HepG2 (cell line): ENCODE data around the gene SNUPN. TPM values are rescaled to one million over a fixed set of nuclear protein-coding genes. Genes with fewer than 3 reads are reported as not detected.

ENCODE experiments used
- CC2D1A ChIP-seq: sonication (generic); formaldehyde crosslinking; IDR thresholded peaks from 2 replicates; pipeline ENCODE4 v1.8.1; 2023; ENCODE audit warnings: mild to moderate bottlenecking, missing genetic modification reagents
- FOXJ3 ChIP-seq: sonication (generic); formaldehyde crosslinking; IDR thresholded peaks from 2 replicates; pipeline ENCODE4 v1.4.0; 2020; ENCODE audit warnings: missing genetic modification reagents, mild to moderate bottlenecking, borderline replicate concordance
- HNF4A ChIP-seq: sonication (generic); formaldehyde crosslinking; IDR thresholded peaks from 2 replicates; pipeline ENCODE4 v1.4.0; 2020; ENCODE audit warnings: missing genetic modification reagents
- HNF4G ChIP-seq, 2 experiments: sonication (generic) in 1 of 2; formaldehyde crosslinking in 1 of 2; IDR thresholded peaks; 2 replicates each; pipeline versions ENCODE4 v1.4.0 to v1.6.1; 2011 to 2020; ENCODE audit warnings: borderline replicate concordance in 2 of 2, low read depth in 2 of 2, mild to moderate bottlenecking in 2 of 2, low read length in 1 of 2, missing genetic modification reagents in 1 of 2, moderate library complexity in 1 of 2
- IKZF5 ChIP-seq: IDR thresholded peaks from 2 replicates; pipeline ENCODE4 v1.6.1; 2018; ENCODE audit warnings: missing genetic modification reagents, mild to moderate bottlenecking, missing compliant biosample characterization
- KDM3A ChIP-seq: IDR thresholded peaks from 2 replicates; pipeline ENCODE4 v1.6.1; 2018; ENCODE audit warnings: low read depth, missing compliant biosample characterization
- MTA1 ChIP-seq: sonication (generic); formaldehyde crosslinking; IDR thresholded peaks from 2 replicates; pipeline ENCODE4 v1.4.0; 2020; ENCODE audit warnings: missing genetic modification reagents, mild to moderate bottlenecking, borderline replicate concordance
- MYPOP ChIP-seq: sonication (generic); formaldehyde crosslinking; IDR thresholded peaks from 2 replicates; pipeline ENCODE4 v1.8.1; 2023; ENCODE audit warnings: mild to moderate bottlenecking, moderate library complexity, missing genetic modification reagents
- NR2F2 ChIP-seq: IDR thresholded peaks from 2 replicates; pipeline ENCODE4 v1.6.1; 2012; ENCODE audit warnings: low read depth, inconsistent platforms, borderline replicate concordance
- PHF21A ChIP-seq: sonication (generic); formaldehyde crosslinking; IDR thresholded peaks from 2 replicates; pipeline ENCODE4 v1.5.0; 2020; ENCODE audit warnings: mild to moderate bottlenecking, missing genetic modification reagents
- POLR2AphosphoS2 ChIP-seq: IDR thresholded peaks from 2 replicates; pipeline ENCODE4 v1.6.1; 2011; ENCODE audit warnings: low read depth, low read length, improper control_type of control experiment
- REPIN1 ChIP-seq: sonication (generic); formaldehyde crosslinking; IDR thresholded peaks from 2 replicates; pipeline ENCODE4 v1.8.0; 2022; ENCODE audit warnings: missing genetic modification reagents, low read depth, mild to moderate bottlenecking, borderline replicate concordance
- SOX5 ChIP-seq: IDR thresholded peaks from 2 replicates; pipeline ENCODE4 v1.6.1; 2016; ENCODE audit warnings: borderline replicate concordance
- ZBTB38 ChIP-seq: sonication (generic); formaldehyde crosslinking; IDR thresholded peaks from 2 replicates; pipeline ENCODE4 v1.5.1; 2020; ENCODE audit warnings: mild to moderate bottlenecking, missing genetic modification reagents
- ZFP1 ChIP-seq: IDR thresholded peaks from 2 replicates; pipeline ENCODE4 v1.6.1; 2016
- ZMYM3 ChIP-seq: sonication (generic); formaldehyde crosslinking; IDR thresholded peaks from 2 replicates; pipeline ENCODE4 v1.5.1; 2020; ENCODE audit warnings: mild to moderate bottlenecking, missing genetic modification reagents
- ZNF296 ChIP-seq: sonication (generic); formaldehyde crosslinking; conservative IDR thresholded peaks from 2 replicates; pipeline ENCODE4 v1.5.0; 2020; ENCODE audit warnings: mild to moderate bottlenecking, missing genetic modification reagents
- ZNF557 ChIP-seq: sonication (generic); formaldehyde crosslinking; IDR thresholded peaks from 2 replicates; pipeline ENCODE4 v1.4.0; 2020; ENCODE audit warnings: missing genetic modification reagents
- ZNF614 ChIP-seq: IDR thresholded peaks from 2 replicates; pipeline ENCODE4 v1.6.1; 2018; ENCODE audit warnings: missing biosample characterization, missing genetic modification reagents, inconsistent platforms, borderline replicate concordance
- ZNF629 ChIP-seq: sonication (generic); formaldehyde crosslinking; conservative IDR thresholded peaks from 2 replicates; pipeline ENCODE4 v1.5.0; 2020; ENCODE audit warnings: missing genetic modification reagents
- polyA plus RNA-seq, 8 experiments: library from polyadenylated mRNA; depleted of rRNA in 3 of 8; stranded (reverse) in 7 of 8; unstranded in 1 of 8; fragments of >200 nt; fragmentation: Illumina TruSeq in 4 of 8; extraction: Trizol in 4 of 8; gene quantifications; 2 replicates each; pipeline versions ENCODE4 v1.2.1 to v1.2.3, GENCODE V29; 2011 to 2016; ENCODE audit warnings: low read depth in 4 of 8, missing spikeins in 1 of 8, mixed read lengths in 1 of 8; ENCODE audit not compliant: insufficient read depth in 1 of 8
- total RNA-seq, 5 experiments: library from RNA; depleted of rRNA; stranded (reverse); fragments of >200 nt; fragmentation: Illumina TruSeq; extraction: Trizol; gene quantifications; 2 replicates each; pipeline ENCODE4 v1.2.3, GENCODE V29; 2016; ENCODE audit warnings: low read depth in 1 of 5
- TF ChIP-seq, protein P1 (sequence below): sonication (generic); formaldehyde crosslinking; IDR thresholded peaks from 2 replicates; pipeline ENCODE4 v1.9.0; 2022; ENCODE audit warnings: low read depth, missing genetic modification reagents
- TF ChIP-seq, protein P2 (sequence below): sonication (generic); formaldehyde crosslinking; IDR thresholded peaks from 2 replicates; pipeline ENCODE4 v1.4.0; 2020; ENCODE audit warnings: missing genetic modification reagents

SNUPN gene
- total and polyA plus RNA-seq, 2 of the 13 experiments (the other 11 are each of a cell fraction or from before 2014, with no cell fraction given) = 9.0 to 16.4 TPM

DNA sequence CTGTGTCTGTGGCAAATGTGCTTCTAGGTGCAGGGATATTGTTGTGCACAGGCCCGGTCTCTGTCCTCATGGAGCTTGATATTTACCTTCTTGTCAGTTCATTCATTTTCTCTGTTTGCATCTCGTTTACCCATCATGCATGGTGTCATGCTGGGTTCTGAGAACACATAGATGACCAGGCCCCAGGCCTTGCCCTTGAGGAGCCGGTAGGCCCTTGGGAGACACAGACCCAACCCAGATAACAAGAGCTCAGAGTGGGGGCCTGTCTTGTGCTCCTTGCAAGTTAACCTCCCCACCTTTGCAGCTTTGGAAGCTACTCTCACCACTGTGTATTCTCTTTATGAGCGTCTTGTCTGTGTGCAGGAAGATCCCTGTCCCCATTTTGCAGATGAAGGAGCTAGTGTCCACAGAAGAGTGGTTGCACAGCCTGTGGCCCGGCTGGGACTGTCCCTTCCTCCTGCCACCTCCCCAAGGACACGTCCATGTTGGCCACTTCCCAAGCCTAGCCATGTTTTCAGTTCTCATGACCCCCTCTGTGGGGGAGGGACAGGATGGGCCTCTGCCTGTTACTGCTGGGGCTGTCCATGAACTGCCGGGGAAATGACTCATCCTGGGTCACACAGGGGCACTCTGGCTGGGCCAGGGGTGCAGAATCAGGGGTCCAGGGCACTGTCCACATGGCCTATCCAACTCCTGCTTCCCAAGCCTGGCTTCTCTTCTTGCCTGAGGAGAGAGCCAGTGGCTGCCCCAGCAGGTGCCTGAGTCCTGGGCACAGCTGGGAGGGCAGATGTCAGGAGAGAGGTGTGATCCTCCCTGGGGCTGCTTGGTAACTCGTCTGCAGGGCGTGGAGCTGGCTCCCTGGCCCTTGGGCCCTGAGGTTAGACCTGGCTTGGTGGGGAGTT, 25.6 kb upstream of the SNUPN start (continued):
- peak; percentile 59; the same call in 1 of the 2 replicates for TF ChIP-seq ZBTB38
- no peak for TF ChIP-seq HNF4G (IDR thresholded peaks at IDR 0.05; ENCODE audit: borderline replicate concordance, low read depth, low read length)
- no peak for TF ChIP-seq HNF4G (CRISPR knock-in tag; IDR thresholded peaks at IDR 0.05; ENCODE audit: borderline replicate concordance, low read depth)
- TF ChIP-seq KDM3A = peak; percentile 59; the same call in 1 of the 2 replicates
- no peak for TF ChIP-seq CC2D1A (CRISPR knock-in tag)
- peak; percentile 34; the same call in 1 of the 2 replicates for TF ChIP-seq MYPOP (CRISPR knock-in tag)
- TF ChIP-seq REPIN1 = no peak
- peak; percentile 72 for TF ChIP-seq HNF4A
- TF ChIP-seq ZMYM3 = peak; percentile 68
- 0 out of 2 replicates have a peak, but pooled peaks have one; percentile 32 for TF ChIP-seq NR2F2
- TF ChIP-seq, protein P1, sequence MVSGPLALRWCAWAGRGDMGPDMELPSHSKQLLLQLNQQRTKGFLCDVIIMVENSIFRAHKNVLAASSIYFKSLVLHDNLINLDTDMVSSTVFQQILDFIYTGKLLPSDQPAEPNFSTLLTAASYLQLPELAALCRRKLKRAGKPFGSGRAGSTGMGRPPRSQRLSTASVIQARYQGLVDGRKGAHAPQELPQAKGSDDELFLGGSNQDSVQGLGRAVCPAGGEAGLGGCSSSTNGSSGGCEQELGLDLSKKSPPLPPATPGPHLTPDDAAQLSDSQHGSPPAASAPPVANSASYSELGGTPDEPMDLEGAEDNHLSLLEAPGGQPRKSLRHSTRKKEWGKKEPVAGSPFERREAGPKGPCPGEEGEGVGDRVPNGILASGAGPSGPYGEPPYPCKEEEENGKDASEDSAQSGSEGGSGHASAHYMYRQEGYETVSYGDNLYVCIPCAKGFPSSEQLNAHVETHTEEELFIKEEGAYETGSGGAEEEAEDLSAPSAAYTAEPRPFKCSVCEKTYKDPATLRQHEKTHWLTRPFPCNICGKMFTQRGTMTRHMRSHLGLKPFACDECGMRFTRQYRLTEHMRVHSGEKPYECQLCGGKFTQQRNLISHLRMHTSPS (CRISPR knock-in tag) = peak; percentile 86
- peak; percentile 96 for TF ChIP-seq ZNF629 (CRISPR knock-in tag)
- TF ChIP-seq POLR2AphosphoS2 = no peak
- no peak for TF ChIP-seq ZNF557
- TF ChIP-seq, protein P2, sequence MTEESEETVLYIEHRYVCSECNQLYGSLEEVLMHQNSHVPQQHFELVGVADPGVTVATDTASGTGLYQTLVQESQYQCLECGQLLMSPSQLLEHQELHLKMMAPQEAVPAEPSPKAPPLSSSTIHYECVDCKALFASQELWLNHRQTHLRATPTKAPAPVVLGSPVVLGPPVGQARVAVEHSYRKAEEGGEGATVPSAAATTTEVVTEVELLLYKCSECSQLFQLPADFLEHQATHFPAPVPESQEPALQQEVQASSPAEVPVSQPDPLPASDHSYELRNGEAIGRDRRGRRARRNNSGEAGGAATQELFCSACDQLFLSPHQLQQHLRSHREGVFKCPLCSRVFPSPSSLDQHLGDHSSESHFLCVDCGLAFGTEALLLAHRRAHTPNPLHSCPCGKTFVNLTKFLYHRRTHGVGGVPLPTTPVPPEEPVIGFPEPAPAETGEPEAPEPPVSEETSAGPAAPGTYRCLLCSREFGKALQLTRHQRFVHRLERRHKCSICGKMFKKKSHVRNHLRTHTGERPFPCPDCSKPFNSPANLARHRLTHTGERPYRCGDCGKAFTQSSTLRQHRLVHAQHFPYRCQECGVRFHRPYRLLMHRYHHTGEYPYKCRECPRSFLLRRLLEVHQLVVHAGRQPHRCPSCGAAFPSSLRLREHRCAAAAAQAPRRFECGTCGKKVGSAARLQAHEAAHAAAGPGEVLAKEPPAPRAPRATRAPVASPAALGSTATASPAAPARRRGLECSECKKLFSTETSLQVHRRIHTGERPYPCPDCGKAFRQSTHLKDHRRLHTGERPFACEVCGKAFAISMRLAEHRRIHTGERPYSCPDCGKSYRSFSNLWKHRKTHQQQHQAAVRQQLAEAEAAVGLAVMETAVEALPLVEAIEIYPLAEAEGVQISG (CRISPR knock-in tag) = peak; percentile 58; the same call in 1 of the 2 replicates
- TF ChIP-seq PHF21A (CRISPR knock-in tag) = peak; percentile 97
- TF ChIP-seq FOXJ3 (CRISPR knock-in tag) = 0 out of 2 replicates have a peak, but pooled peaks have one; percentile 31
- peak; percentile 72; the same call in 1 of the 2 replicates for TF ChIP-seq SOX5 (CRISPR knock-in tag)
- TF ChIP-seq ZNF614 (CRISPR knock-in tag) = peak; percentile 66; the same call in 1 of the 2 replicates
- TF ChIP-seq ZFP1 (CRISPR knock-in tag) = no peak
- no peak for TF ChIP-seq ZNF296
- TF ChIP-seq MTA1 (CRISPR knock-in tag) = 0 out of 2 replicates have a peak, but pooled peaks have one; percentile 35
- TF ChIP-seq IKZF5 = peak; percentile 82; the same call in 1 of the 2 replicates
